ENCODE measurements around the gene DDX1.

DNA sequence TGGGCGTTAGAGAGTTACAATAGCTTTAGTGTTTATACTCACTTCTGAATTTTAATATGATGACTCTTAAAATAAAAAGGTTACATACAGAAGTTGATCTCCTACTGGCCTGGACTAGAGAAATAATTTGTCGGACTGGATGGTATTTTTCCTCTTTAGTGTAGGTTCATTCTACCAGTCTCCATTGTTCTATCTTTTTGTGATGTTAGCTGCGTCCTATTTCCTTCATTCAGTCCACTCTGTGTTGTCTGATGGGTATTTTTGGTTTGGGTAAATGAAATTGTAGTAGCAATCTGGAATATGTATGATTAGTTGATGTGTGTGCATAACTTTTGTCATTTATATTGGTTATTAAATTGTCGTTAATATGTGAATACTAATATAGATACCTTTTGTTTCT lies 5.3 kb downstream of the DDX1 start:
- no peak for TF ChIP-seq EZH2 (IDR thresholded peaks at IDR 0.05; ENCODE audit: borderline replicate concordance, low read depth, low read length, poor library complexity, severe bottlenecking)
- TF ChIP-seq CTCF (conservative IDR thresholded peaks at IDR 0.05; ENCODE audit: low read depth, low read length): no peak
